Measurements from ENCODE around the gene NAGA.

GRCh38 chr22:42080287-42080686, 9.7 kb upstream of the NAGA start:
- TF ChIP-seq CTCF (IDR thresholded peaks at IDR 0.05; ENCODE audit: insufficient read depth, low read length, poor library complexity, severe bottlenecking) (no peak), EZH2phosphoT487 (conservative IDR thresholded peaks at IDR 0.05; ENCODE audit: low read length) (no peak)
